T-helper 22 cell (primary cell): ENCODE results near the gene FAM228A.

Experiments used
- DNase-seq: peaks from one replicate; pipeline ENCODE4 v3.0.0-alpha.2; 2020; ENCODE audit warnings: low read depth

Gene FAM228A

DNA sequence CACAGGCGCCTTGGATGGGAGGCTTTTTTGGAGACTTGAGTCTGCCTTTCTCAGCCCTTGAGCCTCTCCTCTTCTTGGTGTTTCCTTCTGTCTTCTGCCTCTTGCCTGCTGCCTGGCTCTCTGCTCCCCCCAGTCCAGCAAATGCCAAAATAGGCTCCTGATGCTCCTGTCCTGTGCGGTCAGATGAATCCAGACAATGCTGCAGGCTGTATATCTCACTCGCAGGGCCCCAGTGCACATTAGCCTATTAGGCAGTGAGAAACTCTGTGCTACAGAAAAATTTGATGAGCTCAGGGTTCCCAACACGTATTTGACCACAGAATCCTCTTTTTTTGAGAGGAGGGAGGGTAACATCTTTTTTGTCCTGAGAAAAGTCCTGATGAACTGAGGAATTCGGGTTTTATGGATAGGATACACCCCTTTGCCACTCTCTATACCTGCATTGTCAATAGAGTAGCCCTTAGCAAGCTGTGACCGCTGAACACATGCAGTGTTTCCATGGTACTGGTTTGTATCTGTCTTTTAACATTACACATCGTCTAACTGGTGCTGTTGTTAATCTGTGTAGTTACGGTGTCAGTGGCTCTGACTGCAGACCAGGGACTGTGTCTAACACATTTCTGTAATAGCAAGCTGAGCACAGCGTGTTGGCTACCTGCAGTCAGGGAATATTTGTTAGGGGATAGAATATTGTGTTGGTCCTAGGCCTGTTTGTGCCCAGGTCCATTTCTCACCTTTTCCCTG is 50.8 kb downstream of the FAM228A start:
- DNase-seq: no peak

DNA sequence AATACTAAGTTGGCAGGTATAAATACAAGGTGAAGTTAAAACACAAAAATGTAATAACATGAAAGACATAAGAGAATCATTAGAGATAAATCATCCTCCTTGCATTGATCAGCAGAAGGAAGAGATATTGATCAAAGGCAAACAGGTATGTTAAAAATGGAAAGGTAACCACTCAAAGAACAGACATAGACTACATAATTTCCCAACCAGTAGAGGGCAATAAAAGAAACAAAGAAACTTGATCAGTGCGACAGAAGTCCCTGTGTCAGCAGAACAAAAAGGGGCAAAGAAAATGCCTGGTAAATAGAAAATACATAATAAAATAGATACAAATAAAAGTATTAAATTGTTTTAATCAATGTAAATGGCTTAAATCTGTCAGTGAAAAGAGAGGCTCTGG is 53.6 kb downstream of the FAM228A start:
- no peak for DNase-seq

DNA sequence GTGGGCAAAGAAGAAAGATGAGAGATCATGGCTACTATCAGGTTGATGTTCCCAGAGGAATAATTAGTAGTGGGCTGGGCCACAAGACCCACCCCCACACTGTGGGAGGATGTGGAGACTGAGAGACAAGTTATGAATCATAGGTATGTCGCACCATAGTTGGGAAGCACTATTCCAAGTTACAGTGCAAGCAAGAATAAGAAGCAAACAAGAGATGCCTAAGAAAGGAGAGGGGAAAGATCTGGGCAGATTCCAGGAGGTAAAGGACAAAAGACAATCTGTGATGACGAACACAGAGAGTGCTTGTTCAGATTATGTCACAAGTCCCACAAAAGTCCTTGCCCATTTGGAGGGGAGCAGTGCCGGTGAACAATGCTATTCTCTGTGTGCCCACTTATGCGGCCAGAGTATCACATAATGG is 56.6 kb downstream of the FAM228A start:
- no peak for DNase-seq

DNA sequence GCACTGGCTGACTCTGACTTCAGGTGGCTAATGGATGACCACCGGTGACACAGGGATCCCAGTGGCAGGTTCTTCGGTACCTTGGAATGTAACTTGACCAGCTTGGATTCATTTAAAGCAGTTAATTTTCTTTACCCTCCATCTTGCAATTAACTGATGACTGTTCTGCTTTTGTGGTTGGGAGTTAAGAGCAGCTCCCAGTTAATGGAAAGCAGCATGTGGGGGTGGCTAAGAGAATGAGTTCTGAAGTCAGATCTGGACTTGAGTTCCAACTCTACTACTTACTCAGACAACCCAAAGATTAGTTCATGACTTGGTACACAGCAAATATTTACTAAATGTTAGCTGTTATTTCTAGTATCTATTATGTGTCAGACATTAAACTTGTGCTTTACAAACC is 58.5 kb downstream of the FAM228A start:
- no peak for DNase-seq

DNA sequence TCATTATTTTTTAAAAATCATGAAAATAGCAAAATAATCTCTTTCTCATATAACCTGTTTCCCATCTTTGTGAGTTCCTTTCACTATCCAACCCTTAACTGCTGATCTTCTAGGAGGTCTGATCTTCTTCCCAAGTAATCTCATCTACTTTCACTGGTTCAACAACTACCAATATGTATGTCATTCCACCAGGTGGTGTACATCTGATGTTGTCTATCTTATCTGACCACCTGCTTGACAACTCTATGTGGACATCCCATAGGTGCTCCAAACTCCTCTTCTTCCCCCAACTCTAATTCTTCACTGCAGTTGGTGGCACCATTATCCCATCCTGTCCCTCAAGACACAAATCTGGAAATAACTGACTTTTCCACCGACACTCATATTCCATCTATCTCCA is 62.5 kb downstream of the FAM228A start:
- DNase-seq: no peak

DNA sequence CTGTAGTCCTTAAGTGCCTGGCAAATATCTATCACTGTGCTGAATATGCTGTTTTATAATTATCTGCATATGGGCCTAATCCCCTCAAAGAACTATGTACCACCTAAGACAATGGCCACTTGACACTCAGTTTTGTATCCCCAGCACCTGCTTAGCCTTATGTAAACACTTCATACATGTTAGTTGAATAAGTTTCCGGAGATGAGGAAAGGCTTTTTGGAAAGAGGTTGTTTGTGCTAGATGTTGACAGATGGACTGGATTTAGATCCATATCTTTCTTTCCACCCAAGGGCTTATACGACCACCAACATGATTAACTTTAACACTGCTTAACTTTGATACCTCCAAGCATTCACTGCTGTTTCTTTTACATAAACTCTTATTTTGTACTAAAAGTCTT is 63.3 kb downstream of the FAM228A start:
- DNase-seq: no peak

DNA sequence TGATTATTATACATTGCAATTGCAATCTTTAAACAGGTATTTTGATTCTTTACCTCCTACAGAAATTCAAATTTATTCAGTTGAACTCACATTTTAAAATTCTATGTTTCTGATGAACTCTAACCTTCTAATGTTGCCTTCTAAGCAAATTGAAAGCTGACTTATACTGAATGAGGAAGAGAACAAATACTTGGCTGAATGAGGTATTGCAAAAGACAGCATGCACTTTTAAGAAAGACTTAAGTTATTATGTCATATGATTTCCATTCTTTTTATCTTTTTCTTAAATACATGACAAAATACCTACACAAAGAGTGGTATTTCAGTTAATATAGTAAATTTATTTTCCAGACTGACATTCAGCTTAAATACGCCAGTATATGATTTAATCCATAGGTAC is 64.7 kb downstream of the FAM228A start:
- DNase-seq: no peak
